Hepatocyte (in vitro differentiated cells): ENCODE measurements around the gene SORL1.

Experiments used
- EZH2 ChIP-seq: fragments of 200-600 bp; sonication (generic); IDR thresholded peaks from 2 replicates; pipeline ENCODE4 v1.6.1; 2016; ENCODE audit warnings: antibody characterized with exemption, mild to moderate bottlenecking, borderline replicate concordance
- EZH2phosphoT487 ChIP-seq: fragments of 200-600 bp; sonication (generic); IDR thresholded peaks from one replicate; pipeline ENCODE4 v1.6.1; 2018; ENCODE audit warnings: antibody characterized with exemption, mild to moderate bottlenecking, low read depth, moderate library complexity; ENCODE audit not compliant: unreplicated experiment, severe bottlenecking
- TF ChIP-seq, protein P1 (sequence below): fragments of 200-600 bp; sonication (generic); IDR thresholded peaks from 2 replicates; pipeline ENCODE4 v1.5.1; 2016; ENCODE audit warnings: antibody characterized with exemption, mild to moderate bottlenecking; ENCODE audit not compliant: poor library complexity

- TF ChIP-seq, protein P1, sequence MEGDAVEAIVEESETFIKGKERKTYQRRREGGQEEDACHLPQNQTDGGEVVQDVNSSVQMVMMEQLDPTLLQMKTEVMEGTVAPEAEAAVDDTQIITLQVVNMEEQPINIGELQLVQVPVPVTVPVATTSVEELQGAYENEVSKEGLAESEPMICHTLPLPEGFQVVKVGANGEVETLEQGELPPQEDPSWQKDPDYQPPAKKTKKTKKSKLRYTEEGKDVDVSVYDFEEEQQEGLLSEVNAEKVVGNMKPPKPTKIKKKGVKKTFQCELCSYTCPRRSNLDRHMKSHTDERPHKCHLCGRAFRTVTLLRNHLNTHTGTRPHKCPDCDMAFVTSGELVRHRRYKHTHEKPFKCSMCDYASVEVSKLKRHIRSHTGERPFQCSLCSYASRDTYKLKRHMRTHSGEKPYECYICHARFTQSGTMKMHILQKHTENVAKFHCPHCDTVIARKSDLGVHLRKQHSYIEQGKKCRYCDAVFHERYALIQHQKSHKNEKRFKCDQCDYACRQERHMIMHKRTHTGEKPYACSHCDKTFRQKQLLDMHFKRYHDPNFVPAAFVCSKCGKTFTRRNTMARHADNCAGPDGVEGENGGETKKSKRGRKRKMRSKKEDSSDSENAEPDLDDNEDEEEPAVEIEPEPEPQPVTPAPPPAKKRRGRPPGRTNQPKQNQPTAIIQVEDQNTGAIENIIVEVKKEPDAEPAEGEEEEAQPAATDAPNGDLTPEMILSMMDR: no peak
- TF ChIP-seq EZH2phosphoT487 (no peak), EZH2 (no peak)
Measured at GRCh38 chr11:121478895-121479697, 27.0 kb downstream of the SORL1 start.
